Activated T-cell treated with anti-CD3 and anti-CD28 coated beads, Interleukin-2, amount 50 U/mL, for 24 hours (primary cell): ENCODE data around the gene ZPBP2.

Experiments
- DNase-seq: peaks from one replicate; pipeline ENCODE4 v3.0.0-alpha.2; 2020
- H3K27ac Mint-ChIP-seq: 2 replicates; pipeline ENCODE4 v1.8.0; 2020; ENCODE audit warnings: mild to moderate bottlenecking, mixed read lengths
- H3K27me3 Mint-ChIP-seq: 2 replicates; pipeline ENCODE4 v1.8.0; 2020; ENCODE audit warnings: mixed read lengths
- H3K36me3 Mint-ChIP-seq: 2 replicates; pipeline ENCODE4 v1.8.0; 2020; ENCODE audit warnings: low read depth, mixed read lengths
- H3K4me1 Mint-ChIP-seq: 2 replicates; pipeline ENCODE4 v1.8.0; 2020; ENCODE audit warnings: low read depth, mixed read lengths
- H3K4me3 Mint-ChIP-seq: 2 replicates; pipeline ENCODE4 v1.8.0; 2020; ENCODE audit warnings: mild to moderate bottlenecking, moderate library complexity, mixed read lengths
- H3K9me3 Mint-ChIP-seq: 2 replicates; pipeline ENCODE4 v1.8.0; 2020; ENCODE audit warnings: mixed read lengths

The ZPBP2 gene, protein sequence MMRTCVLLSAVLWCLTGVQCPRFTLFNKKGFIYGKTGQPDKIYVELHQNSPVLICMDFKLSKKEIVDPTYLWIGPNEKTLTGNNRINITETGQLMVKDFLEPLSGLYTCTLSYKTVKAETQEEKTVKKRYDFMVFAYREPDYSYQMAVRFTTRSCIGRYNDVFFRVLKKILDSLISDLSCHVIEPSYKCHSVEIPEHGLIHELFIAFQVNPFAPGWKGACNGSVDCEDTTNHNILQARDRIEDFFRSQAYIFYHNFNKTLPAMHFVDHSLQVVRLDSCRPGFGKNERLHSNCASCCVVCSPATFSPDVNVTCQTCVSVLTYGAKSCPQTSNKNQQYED

DNA sequence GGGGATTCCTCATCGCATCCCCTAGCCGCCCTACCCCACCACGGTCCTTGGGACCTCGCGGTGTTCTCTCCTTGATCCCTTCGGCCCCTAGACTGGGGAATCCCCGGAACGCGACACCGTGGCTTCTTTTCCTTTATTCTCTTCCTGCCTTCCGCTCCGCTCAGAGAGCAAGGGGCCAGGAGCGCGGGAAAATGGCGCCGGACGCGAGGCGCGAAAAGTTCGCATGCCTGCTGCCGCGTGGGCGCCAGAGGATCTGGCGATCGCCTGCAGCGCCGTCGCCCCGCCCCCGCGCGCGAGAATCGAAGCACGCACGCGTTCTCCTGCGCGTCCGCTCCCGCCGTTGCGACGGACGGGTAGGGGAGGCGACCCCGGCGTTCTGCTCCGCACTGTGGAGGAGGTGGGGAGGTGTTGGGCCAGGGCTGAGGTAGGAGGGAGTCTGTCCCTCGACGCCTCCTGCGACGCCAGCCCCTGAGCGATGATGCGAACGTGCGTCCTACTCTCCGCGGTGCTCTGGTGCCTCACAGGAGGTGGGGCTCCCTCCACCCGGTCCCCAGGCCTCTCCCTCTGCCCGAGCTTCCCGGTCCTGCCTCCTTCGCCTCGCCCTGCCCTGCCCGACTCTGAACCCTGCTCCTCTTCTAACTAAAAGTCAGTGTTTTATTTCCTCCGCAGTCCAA, at the start of gene ZPBP2:
ZPBP2 (plus strand) TSS at position 323 of the 674 bp plus-strand sequence; CDS start at position 476, 153 bp downstream.
- peak; percentile 75 for DNase-seq
- H3K4me1 Mint-ChIP-seq: peaks cover 52% of the 10 kb centered on the region
- H3K36me3 Mint-ChIP-seq: peaks cover 15% of the 10 kb centered on the region

GRCh38 chr17:39818358-39819000, 49.5 kb upstream of the ZPBP2 start:
- peak overlapping the region; percentile 72 for H3K27ac Mint-ChIP-seq
- peak overlapping the region; percentile 5 for H3K4me3 Mint-ChIP-seq
- H3K4me1 Mint-ChIP-seq: peaks cover 84% of the 10 kb centered on the region
- H3K9me3 Mint-ChIP-seq: peaks cover 11% of the 10 kb centered on the region
- no peaks in the 10 kb centered on the region for H3K27me3 Mint-ChIP-seq
- DNase-seq: no peak
- H3K36me3 Mint-ChIP-seq: peaks cover 97% of the 10 kb centered on the region

More for the DNA sequence above, at the start of gene ZPBP2:
- peak within 1 kb of the TSS; percentile 96 for H3K27ac Mint-ChIP-seq
- peak within 1 kb of the TSS; percentile 62 for H3K4me3 Mint-ChIP-seq
- no peaks in the 10 kb centered on the region for H3K9me3 Mint-ChIP-seq
- H3K27me3 Mint-ChIP-seq: no peaks in the 10 kb centered on the region

GRCh38 chr17:39820541-39820940, 47.5 kb upstream of the ZPBP2 start:
- Mint-ChIP-seq H3K4me1 (peaks cover 64% of the 10 kb centered on the region), H3K27ac (peak overlapping the region; percentile 72), H3K4me3 (no peak overlapping the region), H3K36me3 (peaks cover 97% of the 10 kb centered on the region), H3K27me3 (no peaks in the 10 kb centered on the region), H3K9me3 (peaks cover 30% of the 10 kb centered on the region)
- DNase-seq: no peak

DNA sequence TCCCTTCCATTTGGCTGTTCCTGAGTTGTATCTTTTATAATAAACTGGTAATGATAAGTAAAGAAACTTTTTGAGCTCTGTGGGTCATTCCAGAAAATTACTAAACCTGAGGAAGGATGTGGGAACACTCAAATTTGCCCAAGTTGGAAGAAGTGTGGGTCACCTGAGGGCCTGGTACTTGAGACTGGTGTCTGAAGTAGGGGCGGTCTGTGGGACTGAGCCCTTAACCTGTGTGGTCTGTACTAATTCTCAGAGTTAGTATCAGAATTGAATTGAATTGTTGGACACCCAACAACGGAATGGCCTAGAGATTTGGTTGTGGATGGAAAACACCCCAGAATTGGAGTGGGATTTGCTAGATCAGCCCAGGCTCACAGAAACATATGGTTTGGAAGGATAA, 47.0 kb upstream of the ZPBP2 start:
- Mint-ChIP-seq H3K27me3 (no peaks in the 10 kb centered on the region), H3K27ac (peak overlapping the region; percentile 72), H3K4me1 (peaks cover 61% of the 10 kb centered on the region), H3K36me3 (peaks cover 97% of the 10 kb centered on the region), H3K4me3 (no peak overlapping the region), H3K9me3 (peaks cover 31% of the 10 kb centered on the region)
- no peak for DNase-seq

DNA sequence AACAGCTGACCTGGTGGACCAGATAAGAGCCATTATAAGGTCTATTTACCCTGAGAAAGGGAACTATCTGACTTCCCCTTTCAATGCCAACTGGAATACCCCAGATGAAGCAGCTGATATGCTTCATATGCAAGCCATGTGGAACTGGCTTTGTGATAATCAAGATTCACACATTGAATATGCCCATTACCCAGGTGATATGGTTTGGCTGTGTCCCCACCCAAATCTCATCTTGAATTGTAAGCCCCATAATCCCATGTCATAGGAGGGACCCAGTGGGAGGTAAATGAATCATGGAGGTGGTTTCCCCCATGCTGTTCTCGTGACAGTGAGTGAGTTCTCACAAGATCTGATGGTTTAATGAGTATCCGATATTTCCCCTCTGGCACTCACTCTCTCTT, 46.0 kb upstream of the ZPBP2 start:
- Mint-ChIP-seq H3K36me3 (peaks cover 98% of the 10 kb centered on the region), H3K4me3 (no peak overlapping the region), H3K4me1 (peaks cover 66% of the 10 kb centered on the region), H3K9me3 (peaks cover 37% of the 10 kb centered on the region), H3K27me3 (no peaks in the 10 kb centered on the region), H3K27ac (peak overlapping the region; percentile 72)
- DNase-seq: no peak

DNA sequence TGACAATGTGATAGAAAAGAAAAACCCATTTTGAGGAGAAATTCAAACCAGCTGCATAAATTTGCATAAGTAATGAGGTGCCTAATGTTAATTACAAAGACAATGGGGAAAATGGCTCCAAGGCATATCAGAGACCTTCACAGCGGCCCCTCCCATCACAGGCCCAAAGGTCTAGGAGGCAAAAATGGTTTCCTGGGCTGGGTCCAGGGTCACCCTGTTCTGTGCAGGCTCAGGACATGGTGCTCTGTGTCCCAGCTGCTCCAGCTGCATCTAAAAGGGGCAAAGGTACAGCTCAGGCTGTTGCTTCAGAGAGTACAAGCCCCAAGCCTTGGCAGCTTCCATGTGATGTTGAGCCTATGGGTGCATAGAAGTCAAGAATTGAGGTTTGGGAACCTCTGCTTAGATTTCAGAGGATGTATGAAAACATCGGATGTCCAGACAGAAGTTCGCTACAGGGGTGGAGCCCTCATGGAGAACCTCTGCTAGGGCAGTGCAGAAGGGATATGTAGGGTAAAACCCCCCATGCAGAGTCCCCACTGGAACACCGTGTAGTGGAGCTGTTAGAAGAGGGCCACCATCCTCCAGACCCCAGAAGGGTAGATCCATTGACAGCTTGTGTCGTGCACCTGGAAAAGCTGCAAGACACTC, 44.5 kb upstream of the ZPBP2 start:
- Mint-ChIP-seq H3K9me3 (peaks cover 37% of the 10 kb centered on the region), H3K4me3 (no peak overlapping the region), H3K27me3 (no peaks in the 10 kb centered on the region), H3K4me1 (peaks cover 67% of the 10 kb centered on the region), H3K27ac (no peak overlapping the region), H3K36me3 (peaks cover 99% of the 10 kb centered on the region)
- DNase-seq: no peak

DNA sequence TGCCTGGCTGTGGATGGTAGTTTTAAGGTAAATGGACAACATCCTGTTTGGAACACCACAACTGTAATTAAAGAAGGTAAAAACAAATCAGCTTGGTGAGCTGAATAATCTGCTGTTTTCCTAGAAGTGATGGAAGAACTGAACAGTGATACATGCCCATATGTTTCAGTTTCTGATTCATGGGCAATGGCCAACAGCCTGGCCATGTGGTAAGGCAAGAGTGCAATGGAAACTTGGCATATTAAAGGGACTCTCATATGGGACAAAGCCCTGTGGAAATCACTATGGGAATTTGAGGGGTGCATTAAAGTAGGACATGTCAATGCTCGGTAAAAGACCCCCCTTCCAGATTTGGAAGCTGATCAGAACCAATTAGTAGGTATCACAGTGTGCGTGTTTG, 41.7 kb upstream of the ZPBP2 start:
- Mint-ChIP-seq H3K4me1 (peaks cover 53% of the 10 kb centered on the region), H3K4me3 (no peak overlapping the region), H3K36me3 (peaks cover 98% of the 10 kb centered on the region), H3K27me3 (no peaks in the 10 kb centered on the region), H3K9me3 (peaks cover 37% of the 10 kb centered on the region), H3K27ac (peak overlapping the region; percentile 81)
- DNase-seq: no peak

GRCh38 chr17:39828443-39828842, 39.6 kb upstream of the ZPBP2 start:
- Mint-ChIP-seq H3K27ac (peak overlapping the region; percentile 58), H3K9me3 (peaks cover 25% of the 10 kb centered on the region), H3K4me1 (peaks cover 51% of the 10 kb centered on the region), H3K4me3 (no peak overlapping the region), H3K36me3 (peaks cover 94% of the 10 kb centered on the region), H3K27me3 (no peaks in the 10 kb centered on the region)
- DNase-seq: no peak

DNA sequence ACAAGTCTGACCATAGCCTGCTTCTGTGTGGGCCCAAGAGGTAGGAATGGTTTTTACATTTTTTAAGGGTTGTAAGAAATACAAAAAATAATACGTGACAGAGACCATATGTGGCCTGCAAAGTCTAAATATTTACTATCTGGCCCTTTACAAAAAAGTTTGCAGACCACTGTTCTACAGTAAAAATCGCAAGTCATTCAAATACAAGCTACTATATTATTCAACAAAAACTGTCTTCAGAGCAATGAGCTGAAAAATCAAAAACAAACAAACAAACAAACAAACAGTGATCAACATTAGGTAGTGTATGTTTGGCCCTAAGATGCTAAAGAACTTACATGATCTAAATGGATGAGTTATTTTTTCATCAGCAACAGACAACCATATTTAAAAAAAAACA, 36.4 kb upstream of the ZPBP2 start:
- Mint-ChIP-seq H3K36me3 (peaks cover 90% of the 10 kb centered on the region), H3K4me3 (no peak overlapping the region), H3K27me3 (no peaks in the 10 kb centered on the region), H3K27ac (no peak overlapping the region), H3K4me1 (peaks cover 68% of the 10 kb centered on the region), H3K9me3 (peaks cover 6% of the 10 kb centered on the region)
- DNase-seq: no peak

- H3K36me3 Mint-ChIP-seq: peaks cover 89% of the 10 kb centered on the region
- H3K4me3 Mint-ChIP-seq: no peak overlapping the region
- no peaks in the 10 kb centered on the region for H3K27me3 Mint-ChIP-seq
- peak overlapping the region; percentile 64 for H3K27ac Mint-ChIP-seq
- H3K9me3 Mint-ChIP-seq: peaks cover 16% of the 10 kb centered on the region
- H3K4me1 Mint-ChIP-seq: peaks cover 55% of the 10 kb centered on the region
- DNase-seq: no peak
These were observed 34.0 kb upstream of the ZPBP2 start for GRCh38 chr17:39834017-39834416.

- H3K4me1 Mint-ChIP-seq: peaks cover 53% of the 10 kb centered on the region
- H3K36me3 Mint-ChIP-seq: peaks cover 89% of the 10 kb centered on the region
- peak overlapping the region; percentile 64 for H3K27ac Mint-ChIP-seq
- no peak for DNase-seq
- no peak overlapping the region for H3K4me3 Mint-ChIP-seq
- no peaks in the 10 kb centered on the region for H3K27me3 Mint-ChIP-seq
- peaks cover 19% of the 10 kb centered on the region for H3K9me3 Mint-ChIP-seq
These were observed 32.8 kb upstream of the ZPBP2 start for GRCh38 chr17:39835038-39835786.

- Mint-ChIP-seq H3K4me3 (no peak overlapping the region), H3K9me3 (peaks cover 19% of the 10 kb centered on the region), H3K4me1 (peaks cover 53% of the 10 kb centered on the region), H3K36me3 (peaks cover 90% of the 10 kb centered on the region), H3K27me3 (no peaks in the 10 kb centered on the region), H3K27ac (peak overlapping the region; percentile 46)
- DNase-seq: no peak
These were observed 31.9 kb upstream of the ZPBP2 start for GRCh38 chr17:39836117-39836516.

DNA sequence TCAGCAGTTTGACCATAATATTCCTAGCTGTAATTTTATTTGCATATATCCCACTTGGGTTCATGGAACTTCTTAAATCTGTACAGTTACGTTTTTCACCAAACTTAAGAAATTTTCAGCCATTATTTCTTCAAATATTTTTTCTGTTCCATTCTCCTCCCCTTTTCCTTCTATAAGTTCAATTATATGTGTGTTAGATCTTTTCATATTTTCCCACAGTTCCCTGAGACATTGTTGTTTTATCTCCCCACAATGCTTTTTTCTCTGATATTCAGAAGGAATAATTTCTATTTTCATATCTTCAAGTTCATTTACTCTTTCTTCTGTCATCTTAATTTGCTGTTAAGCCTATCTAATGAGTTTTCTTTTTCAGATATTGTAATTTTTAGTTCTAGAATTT, 29.9 kb upstream of the ZPBP2 start:
- DNase-seq: no peak
- Mint-ChIP-seq H3K36me3 (peaks cover 93% of the 10 kb centered on the region), H3K27ac (peak overlapping the region; percentile 67), H3K4me1 (peaks cover 57% of the 10 kb centered on the region), H3K4me3 (no peak overlapping the region), H3K27me3 (no peaks in the 10 kb centered on the region), H3K9me3 (peaks cover 19% of the 10 kb centered on the region)

- Mint-ChIP-seq H3K4me3 (no peak overlapping the region), H3K36me3 (peaks cover 98% of the 10 kb centered on the region), H3K9me3 (peaks cover 19% of the 10 kb centered on the region), H3K4me1 (peaks cover 60% of the 10 kb centered on the region), H3K27me3 (no peaks in the 10 kb centered on the region), H3K27ac (no peak overlapping the region)
- DNase-seq: no peak
These were observed 29.2 kb upstream of the ZPBP2 start for GRCh38 chr17:39838784-39839183.
